Calu3 (cell line): Measurements from ENCODE around the gene VGLL4. TPM values are rescaled to one million over a fixed set of nuclear protein-coding genes. Genes with fewer than 3 reads are reported as not detected.

Source experiments
- BruUV-seq: library from RNA; stranded (reverse); fragments of 400-500 nt; replicated peaks from 2 replicates; lab custom pipeline; 2021; lab: Mats Ljungman, UMichigan
- CTCF ChIA-PET: fragments of 300-600 bp; sonication (Branson Sonifier 250); formaldehyde crosslinking; loops from one replicate; lab custom pipeline; 2022; ENCODE audit warnings: antibody characterized with exemption; lab: Charles Lee
- DNase-seq: peaks from one replicate; pipeline ENCODE4 v3.0.0; 2022
- H3K27ac Mint-ChIP-seq: one replicate; pipeline ENCODE4 v1.8.0; 2022; ENCODE audit warnings: mixed read lengths; ENCODE audit not compliant: unreplicated experiment
- H3K27me3 Mint-ChIP-seq: one replicate; pipeline ENCODE4 v1.8.0; 2022; ENCODE audit warnings: mixed read lengths; ENCODE audit not compliant: unreplicated experiment
- H3K36me3 Mint-ChIP-seq: one replicate; pipeline ENCODE4 v1.8.0; 2022; ENCODE audit warnings: mild to moderate bottlenecking, moderate library complexity, mixed read lengths; ENCODE audit not compliant: insufficient read depth, unreplicated experiment
- H3K4me1 Mint-ChIP-seq: one replicate; pipeline ENCODE4 v1.8.0; 2022; ENCODE audit warnings: mild to moderate bottlenecking, low read depth, mixed read lengths; ENCODE audit not compliant: unreplicated experiment
- H3K4me3 Mint-ChIP-seq: one replicate; pipeline ENCODE4 v1.8.0; 2022; ENCODE audit warnings: mild to moderate bottlenecking, low read depth, moderate library complexity, mixed read lengths; ENCODE audit not compliant: unreplicated experiment
- H3K9me3 Mint-ChIP-seq: one replicate; pipeline ENCODE4 v1.8.0; 2022; ENCODE audit warnings: low read depth, mixed read lengths; ENCODE audit not compliant: unreplicated experiment
- CTCF ChIP-seq: fragments of 200-600 bp; IDR thresholded peaks from one replicate; pipeline ENCODE4 v1.8.0; 2022; ENCODE audit warnings: antibody characterized with exemption; ENCODE audit not compliant: unreplicated experiment
- intact Hi-C: fragments of 100-400 bp; cut with micrococcal nuclease; formaldehyde crosslinking; loops from one replicate; pipeline ENCODE4 v1.10.0; 2022; ENCODE audit not compliant: unreplicated experiment
- total RNA-seq: library from RNA; stranded (reverse); gene quantifications from 2 replicates; pipeline ENCODE4 v1.2.3, GENCODE V29; 2022

Gene VGLL4
- total RNA-seq, 1 experiment from 2014 or later: 51.3 TPM

- DNase-seq: no peak
- no peaks in the 10 kb centered on the region for H3K27me3 Mint-ChIP-seq
- H3K27ac Mint-ChIP-seq: no peak overlapping the region
- H3K4me1 Mint-ChIP-seq: peaks cover 8% of the 10 kb centered on the region
- CTCF ChIA-PET: no interaction called here
- H3K36me3 Mint-ChIP-seq: peaks cover 6% of the 10 kb centered on the region
- intact Hi-C loops: no loop called here
- BruUV-seq: no TSS peak
- H3K9me3 Mint-ChIP-seq: no peaks in the 10 kb centered on the region
- H3K4me3 Mint-ChIP-seq: no peak overlapping the region
- TF ChIP-seq CTCF: no peak
Measured at GRCh38 chr3:11604139-11604892, 39.4 kb downstream of the VGLL4 start.

GRCh38 chr3:11603628-11604027, 40.1 kb downstream of the VGLL4 start:
- no TSS peak for BruUV-seq
- H3K27me3 Mint-ChIP-seq: no peaks in the 10 kb centered on the region
- no peak overlapping the region for H3K27ac Mint-ChIP-seq
- no peak for TF ChIP-seq CTCF
- CTCF ChIA-PET: no interaction called here
- H3K4me3 Mint-ChIP-seq: no peak overlapping the region
- peaks cover 6% of the 10 kb centered on the region for H3K36me3 Mint-ChIP-seq
- no peak for DNase-seq
- intact Hi-C loops: no loop called here
- H3K9me3 Mint-ChIP-seq: no peaks in the 10 kb centered on the region
- peaks cover 8% of the 10 kb centered on the region for H3K4me1 Mint-ChIP-seq

GRCh38 chr3:11602886-11603527, 40.7 kb downstream of the VGLL4 start:
- no peak for DNase-seq
- Mint-ChIP-seq H3K4me1 (peaks cover 13% of the 10 kb centered on the region), H3K9me3 (no peaks in the 10 kb centered on the region), H3K4me3 (no peak overlapping the region), H3K27me3 (no peaks in the 10 kb centered on the region), H3K27ac (no peak overlapping the region), H3K36me3 (peaks cover 6% of the 10 kb centered on the region)
- no peak for TF ChIP-seq CTCF
- intact Hi-C loops: no loop called here
- CTCF ChIA-PET: no interaction called here
- BruUV-seq: no TSS peak

GRCh38 chr3:11602239-11602840, 41.4 kb downstream of the VGLL4 start:
- TF ChIP-seq CTCF: no peak
- peaks cover 6% of the 10 kb centered on the region for H3K36me3 Mint-ChIP-seq

More at GRCh38 chr3:11602239-11602840, 41.4 kb downstream of the VGLL4 start:
- no peak for DNase-seq
- H3K4me3 Mint-ChIP-seq: no peak overlapping the region
- H3K9me3 Mint-ChIP-seq: no peaks in the 10 kb centered on the region
- no TSS peak for BruUV-seq
- CTCF ChIA-PET: interaction anchor here (0.7 kb wide), 1 partner anchor 108 kb away, joined by 3 read pairs; no protein-coding TSS in a partner anchor
- no peak overlapping the region for H3K27ac Mint-ChIP-seq
- H3K27me3 Mint-ChIP-seq: no peaks in the 10 kb centered on the region
- H3K4me1 Mint-ChIP-seq: peaks cover 13% of the 10 kb centered on the region
- intact Hi-C loops: no loop called here
